HCT116 (cell line): ENCODE results near the gene ACYP1. TPM values are rescaled to one million over a fixed set of nuclear protein-coding genes. Genes with fewer than 3 reads are reported as not detected.

Source experiments
- ATAC-seq: fragments of 200-7000 bp; cut with Tn5 transposase; 2 replicates; pipeline ENCODE4 v1.9.1; 2020; ENCODE audit warnings: mild to moderate bottlenecking, moderate library complexity
- BruUV-seq: library from RNA; stranded (reverse); fragments of 400-500 nt; replicated peaks from 2 replicates; lab custom pipeline; 2021; lab: Mats Ljungman, UMichigan
- CTCF ChIA-PET: fragments of 300-600 bp; sonication (Branson Sonifier 250); formaldehyde crosslinking; loops from one replicate; lab custom pipeline; 2021; ENCODE audit warnings: antibody characterized with exemption; lab: Charles Lee
- POLR2A ChIA-PET: fragments of 300-600, 350-600 bp; sonication (Branson Sonifier 250); formaldehyde crosslinking; loops from one replicate; lab custom pipeline; 2021; ENCODE audit warnings: antibody characterized with exemption; lab: Charles Lee
- RAD21 ChIA-PET, 2 experiments: fragments of 300-600 bp; sonication (Branson Sonifier 250); formaldehyde crosslinking; loops; one replicate each; lab custom pipeline; 2023; ENCODE audit warnings: low total read pairs in 2 of 2; ENCODE audit not compliant: uncharacterized antibody in 2 of 2, unreplicated experiment in 2 of 2, low non-redundant PET in 1 of 2; lab: Charles Lee
- DNase-seq: peaks from one replicate; pipeline ENCODE4 v3.0.0-alpha.2; 2010; ENCODE audit warnings: low read depth, low spot score
- H2AFZ ChIP-seq: fragments of 200-600 bp; shearing (Covaris generic), sonication (generic); 2 replicates; pipeline ENCODE4 v1.6.1; 2017; ENCODE audit warnings: low read depth, mixed run types, mixed read lengths, antibody characterized with exemption, low read length; ENCODE audit not compliant: poor library complexity, severe bottlenecking
- H3K27ac ChIP-seq: 2 replicates; pipeline ENCODE4 v1.5.1; 2012; ENCODE audit warnings: low read depth, low read length
- H3K27me3 ChIP-seq: fragments of 200-600 bp; sonication (generic); 2 replicates; pipeline ENCODE4 v1.6.1; 2016; ENCODE audit warnings: mixed run types, low read length, mixed read lengths; ENCODE audit not compliant: insufficient read depth
- H3K36me3 ChIP-seq, 2 experiments: fragments of 200-500 bp in 1 of 2; fragments of 200-600 bp in 1 of 2; sonication (Bioruptor generic) in 1 of 2; sonication (generic) in 1 of 2; 2 replicates each; pipeline versions ENCODE4 v1.5.1 to v1.6.1; 2014 to 2016; ENCODE audit warnings: low read length in 2 of 2, inconsistent platforms in 1 of 2, mixed read lengths in 1 of 2, mixed run types in 1 of 2; ENCODE audit not compliant: insufficient read depth in 2 of 2, control insufficient read depth in 1 of 2
- H3K4me1 ChIP-seq, 2 experiments: fragments of 200-600 bp in 1 of 2; sonication (generic) in 1 of 2; 2 replicates each; pipeline versions ENCODE4 v1.5.1 to v1.6.1; 2012 to 2017; ENCODE audit warnings: low read length in 2 of 2, inconsistent platforms in 1 of 2, mild to moderate bottlenecking in 1 of 2, mixed read lengths in 1 of 2, mixed run types in 1 of 2, moderate library complexity in 1 of 2; ENCODE audit not compliant: insufficient read depth in 2 of 2, control insufficient read depth in 1 of 2
- H3K4me2 ChIP-seq: fragments of 200-600 bp; sonication (generic); 2 replicates; pipeline ENCODE4 v1.6.1; 2017; ENCODE audit warnings: mixed run types, low read length, mixed read lengths
- H3K4me3 ChIP-seq, 2 experiments: fragments of 200-600 bp in 1 of 2; sonication (generic) in 1 of 2; replicated peaks in 1 of 2; 2 replicates each; pipeline ENCODE4 v1.5.1; 2011 to 2016; ENCODE audit warnings: low read length in 2 of 2, control low read depth in 1 of 2, low read depth in 1 of 2, mild to moderate bottlenecking in 1 of 2, mixed read lengths in 1 of 2, mixed run types in 1 of 2
- H3K79me2 ChIP-seq: fragments of 200-600 bp; sonication (generic); 2 replicates; pipeline ENCODE4 v1.6.1; 2017; ENCODE audit warnings: mild to moderate bottlenecking, mixed run types, low read length, moderate library complexity, mixed read lengths; ENCODE audit not compliant: insufficient read depth
- H3K9ac ChIP-seq: fragments of 200-600 bp; sonication (generic); 2 replicates; pipeline ENCODE4 v1.6.1; 2016; ENCODE audit warnings: low read length, mixed read lengths
- H3K9me2 ChIP-seq: fragments of 200-600 bp; sonication (generic), shearing (Covaris generic); 2 replicates; pipeline ENCODE4 v1.6.1; 2017; ENCODE audit warnings: mixed run types, mild to moderate bottlenecking, moderate library complexity; ENCODE audit not compliant: insufficient read depth
- H3K9me3 ChIP-seq, 2 experiments: fragments of 200-500 bp in 1 of 2; fragments of 200-600 bp in 1 of 2; sonication (Bioruptor generic) in 1 of 2; sonication (generic) in 1 of 2; 2 replicates each; pipeline ENCODE4 v1.6.1; 2014 to 2017; ENCODE audit warnings: low read length in 2 of 2, mixed read lengths in 2 of 2, inconsistent platforms in 1 of 2, low read depth in 1 of 2, mild to moderate bottlenecking in 1 of 2, mixed run types in 1 of 2, moderate library complexity in 1 of 2; ENCODE audit not compliant: control insufficient read depth in 1 of 2, insufficient read depth in 1 of 2
- H4K20me1 ChIP-seq: fragments of 200-600 bp; sonication (generic), shearing (Covaris generic); 2 replicates; pipeline ENCODE4 v1.6.1; 2017; ENCODE audit warnings: mixed run types, mild to moderate bottlenecking, moderate library complexity; ENCODE audit not compliant: insufficient read depth
- EZH2phosphoT487 ChIP-seq: fragments of 200-600 bp; IDR thresholded peaks from 2 replicates; pipeline ENCODE4 v1.6.1; 2018; ENCODE audit warnings: antibody characterized with exemption, borderline replicate concordance
- FOSL1 ChIP-seq: IDR thresholded peaks from 2 replicates; pipeline ENCODE4 v1.6.1; 2012; ENCODE audit warnings: low read depth
- POLR2A ChIP-seq: IDR thresholded peaks from 2 replicates; pipeline ENCODE4 v1.7.0; 2011; ENCODE audit warnings: borderline replicate concordance; ENCODE audit not compliant: insufficient read depth, insufficient read length; ENCODE audit errors: extremely low read depth
- SP1 ChIP-seq: IDR thresholded peaks from 2 replicates; pipeline ENCODE4 v1.6.1; 2012; ENCODE audit warnings: low read depth
- ZFX ChIP-seq: fragments of 450-650 bp; IDR thresholded peaks from 2 replicates; pipeline ENCODE4 v1.6.1; 2017
- intact Hi-C: fragments of 100-400 bp; cut with micrococcal nuclease; formaldehyde crosslinking; loops from 2 replicates; pipeline ENCODE4 v1.10.0; 2022
- total RNA-seq: library from RNA; stranded (reverse); gene quantifications from one replicate; pipeline ENCODE4 v1.2.1, GENCODE V29; 2021; ENCODE audit not compliant: unreplicated experiment
- TF ChIP-seq, protein P1 (sequence below), 3 experiments: fragments of 200-600 bp in 1 of 3; sonication (generic) in 1 of 3; IDR thresholded peaks in 2 of 3; conservative IDR thresholded peaks in 1 of 3; 2 replicates each; pipeline ENCODE4 v1.5.1; 2012 to 2017; ENCODE audit warnings: low read depth in 2 of 3, low read length in 2 of 3, antibody characterized with exemption in 1 of 3, borderline replicate concordance in 1 of 3, control low read depth in 1 of 3, mild to moderate bottlenecking in 1 of 3, mixed read lengths in 1 of 3, mixed run types in 1 of 3, moderate library complexity in 1 of 3; ENCODE audit not compliant: insufficient read depth in 1 of 3

ACYP1 gene
- total RNA-seq, 1 experiment from 2014 or later, result 30.7 TPM

DNA sequence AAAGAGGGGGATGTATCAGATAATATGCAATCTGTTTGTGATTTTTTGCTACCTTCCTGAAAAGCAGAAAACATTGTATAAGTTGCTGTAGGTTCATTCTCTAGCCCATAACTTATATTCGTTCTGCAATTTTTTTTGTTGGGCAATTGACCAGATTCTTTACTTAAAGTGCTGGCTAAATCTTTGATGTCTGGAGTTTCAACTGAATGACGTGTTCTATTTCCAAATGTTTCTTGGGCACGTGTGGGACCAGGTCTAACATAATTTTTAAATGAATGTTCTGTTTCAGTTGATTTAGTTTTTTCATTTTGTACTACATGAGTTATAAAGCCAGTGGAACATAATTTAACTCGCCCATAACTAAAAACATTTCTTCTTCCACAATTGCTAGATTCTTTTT lies 16.3 kb downstream of the ACYP1 start:
- Histone ChIP-seq H3K4me2 (no peak overlapping the region), H3K9ac (no peak overlapping the region), H3K79me2 (peaks cover 14% of the 10 kb centered on the region), H3K9me3 (no peaks in the 10 kb centered on the region), H4K20me1 (no peaks in the 10 kb centered on the region), H3K4me1 (peaks cover 0 to 17% of the 10 kb centered on the region in 2 experiments; a peak in 3 of 4 replicates), H3K9me2 (no peaks in the 10 kb centered on the region), H3K36me3 (peaks cover 0 to 7% of the 10 kb centered on the region in 2 experiments; a peak in 2 of 4 replicates), H2AFZ (no peak overlapping the region), H3K4me3 (no peak overlapping the region), H3K27ac (no peak overlapping the region)
- DNase-seq, result no peak
- CTCF ChIA-PET, result no interaction called here
- BruUV-seq, result no TSS peak
- RAD21 ChIA-PET, result no interaction called here
- POLR2A ChIA-PET, result no interaction called here
- intact Hi-C loops, result no loop called here
- TF ChIP-seq, protein P1, sequence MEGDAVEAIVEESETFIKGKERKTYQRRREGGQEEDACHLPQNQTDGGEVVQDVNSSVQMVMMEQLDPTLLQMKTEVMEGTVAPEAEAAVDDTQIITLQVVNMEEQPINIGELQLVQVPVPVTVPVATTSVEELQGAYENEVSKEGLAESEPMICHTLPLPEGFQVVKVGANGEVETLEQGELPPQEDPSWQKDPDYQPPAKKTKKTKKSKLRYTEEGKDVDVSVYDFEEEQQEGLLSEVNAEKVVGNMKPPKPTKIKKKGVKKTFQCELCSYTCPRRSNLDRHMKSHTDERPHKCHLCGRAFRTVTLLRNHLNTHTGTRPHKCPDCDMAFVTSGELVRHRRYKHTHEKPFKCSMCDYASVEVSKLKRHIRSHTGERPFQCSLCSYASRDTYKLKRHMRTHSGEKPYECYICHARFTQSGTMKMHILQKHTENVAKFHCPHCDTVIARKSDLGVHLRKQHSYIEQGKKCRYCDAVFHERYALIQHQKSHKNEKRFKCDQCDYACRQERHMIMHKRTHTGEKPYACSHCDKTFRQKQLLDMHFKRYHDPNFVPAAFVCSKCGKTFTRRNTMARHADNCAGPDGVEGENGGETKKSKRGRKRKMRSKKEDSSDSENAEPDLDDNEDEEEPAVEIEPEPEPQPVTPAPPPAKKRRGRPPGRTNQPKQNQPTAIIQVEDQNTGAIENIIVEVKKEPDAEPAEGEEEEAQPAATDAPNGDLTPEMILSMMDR (IDR thresholded peaks at IDR 0.05 in 2 of 3, conservative IDR thresholded peaks at IDR 0.05 in 1 of 3; ENCODE audit: borderline replicate concordance in 1 of 3, insufficient read depth in 1 of 3, low read depth in 2 of 3, low read length in 2 of 3), result no peak
- TF ChIP-seq POLR2A (no peak), FOSL1 (no peak), SP1 (no peak), EZH2phosphoT487 (no peak)
- TF ChIP-seq, all 23 proteins: peak for 0
- no peaks in the 10 kb centered on the region for H3K27me3 ChIP-seq
- no peak for ATAC-seq

DNA sequence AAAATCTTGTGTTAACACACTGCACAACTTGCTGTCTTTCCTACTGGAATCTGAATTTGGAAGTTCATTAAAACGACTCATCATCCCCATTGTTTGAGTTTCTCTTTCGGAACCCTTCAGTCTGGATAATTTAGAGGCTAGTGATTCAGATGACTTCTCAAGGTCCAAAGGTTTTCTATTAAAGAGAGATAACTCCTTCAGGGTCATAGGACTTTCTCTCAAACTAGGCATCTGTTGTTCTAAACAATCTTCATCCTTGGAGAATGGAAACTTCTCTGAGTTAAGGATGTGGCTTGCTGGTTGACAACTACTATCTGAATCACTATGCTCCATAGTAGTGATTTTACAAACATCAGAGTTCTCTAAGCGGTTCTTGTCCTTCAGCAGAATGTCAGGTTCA lies 16.9 kb downstream of the ACYP1 start:
- TF ChIP-seq ZFX, result no peak
- no peak for DNase-seq
- Histone ChIP-seq H2AFZ (no peak overlapping the region), H3K36me3 (peaks cover 0 to 7% of the 10 kb centered on the region in 2 experiments; a peak in 2 of 4 replicates), H3K4me1 (peaks cover under 1 to 23% of the 10 kb centered on the region in 2 experiments; a peak in 3 of 4 replicates), H3K9ac (no peak overlapping the region), H3K27ac (no peak overlapping the region), H3K79me2 (peaks cover 14% of the 10 kb centered on the region), H3K9me3 (no peaks in the 10 kb centered on the region), H3K27me3 (no peaks in the 10 kb centered on the region), H3K9me2 (no peaks in the 10 kb centered on the region), H4K20me1 (no peaks in the 10 kb centered on the region), H3K4me2 (no peak overlapping the region), H3K4me3 (no peak overlapping the region)
- intact Hi-C loops, result no loop called here
- RAD21 ChIA-PET, result no interaction called here
- POLR2A ChIA-PET, result no interaction called here
- BruUV-seq, result no TSS peak
- no peak for ATAC-seq
- CTCF ChIA-PET, result no interaction called here
